Measurements from ENCODE around the gene ZNF639.

ZNF639 gene

DNA sequence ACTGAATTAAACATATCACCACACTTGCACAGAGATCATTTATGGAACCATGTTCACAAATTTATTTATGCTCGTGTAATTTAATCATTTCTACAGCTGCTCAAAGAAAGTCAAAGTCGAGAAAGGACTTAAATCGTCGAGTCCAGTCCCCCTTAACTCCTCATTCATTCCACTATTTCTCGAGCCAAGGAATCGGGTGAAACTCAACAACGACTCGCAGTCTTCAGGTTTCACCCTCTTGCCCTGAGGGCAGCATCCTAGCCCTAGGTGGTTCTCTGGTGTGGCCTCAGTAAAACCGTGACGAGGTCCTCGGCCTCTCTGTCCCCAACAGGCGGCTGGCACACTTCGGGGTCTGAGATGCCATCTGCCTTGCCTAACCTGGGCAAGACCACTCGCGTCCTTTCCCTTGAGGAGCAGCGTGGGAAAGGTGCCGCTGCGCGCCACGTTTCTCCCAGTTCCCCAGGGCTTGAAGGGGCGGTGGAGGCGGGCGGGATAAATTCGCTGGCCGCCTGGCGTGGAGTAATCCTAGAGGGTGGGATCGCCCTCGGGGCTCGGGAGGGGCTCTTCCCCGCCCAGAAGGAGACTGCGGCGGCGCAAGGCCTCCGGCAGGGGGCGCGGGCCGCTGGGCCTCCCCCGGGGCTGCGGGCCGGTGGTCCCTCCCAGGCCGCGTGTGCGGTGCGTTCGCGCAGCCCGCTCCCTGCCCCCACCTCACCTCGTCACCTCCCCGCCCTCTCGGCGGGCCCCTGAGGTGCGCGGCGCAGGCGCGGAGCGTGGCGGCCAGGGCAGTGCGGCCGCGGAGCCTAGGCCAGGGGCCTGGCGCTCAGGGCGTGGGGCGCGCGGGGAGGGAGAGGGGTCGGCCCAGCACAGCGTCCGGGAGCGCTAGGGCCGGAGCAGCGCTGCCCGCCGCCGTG is at the start of gene ZNF639 (continued):
- TF ChIP-seq, protein P1, sequence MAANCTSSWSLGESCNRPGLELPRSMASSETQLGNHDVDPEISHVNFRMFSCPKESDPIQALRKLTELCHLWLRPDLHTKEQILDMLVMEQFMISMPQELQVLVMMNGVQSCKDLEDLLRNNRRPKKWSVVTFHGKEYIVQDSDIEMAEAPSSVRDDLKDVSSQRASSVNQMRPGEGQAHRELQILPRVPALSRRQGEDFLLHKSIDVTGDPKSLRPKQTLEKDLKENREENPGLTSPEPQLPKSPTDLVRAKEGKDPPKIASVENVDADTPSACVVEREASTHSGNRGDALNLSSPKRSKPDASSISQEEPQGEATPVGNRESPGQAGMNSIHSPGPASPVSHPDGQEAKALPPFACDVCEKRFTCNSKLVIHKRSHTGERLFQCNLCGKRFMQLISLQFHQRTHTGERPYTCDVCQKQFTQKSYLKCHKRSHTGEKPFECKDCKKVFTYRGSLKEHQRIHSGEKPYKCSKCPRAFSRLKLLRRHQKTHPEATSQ (tag by site-specific recombination; IDR thresholded peaks at IDR 0.05), result no peak
- TF ChIP-seq ZNF184 (tag by site-specific recombination; IDR thresholded peaks at IDR 0.05), result no peak
- TF ChIP-seq ZBTB1 (tag by site-specific recombination; IDR thresholded peaks at IDR 0.05), result no peak
- peak; percentile 39; the same call in 1 of the 2 replicates for TF ChIP-seq GLIS1 (tag by site-specific recombination; IDR thresholded peaks at IDR 0.05)
- TF ChIP-seq ZNF394 (tag by site-specific recombination; IDR thresholded peaks at IDR 0.05; ENCODE audit: borderline replicate concordance), result peak; percentile 70; the same call in 1 of the 2 replicates
- no peak for TF ChIP-seq ZNF555 (tag by site-specific recombination; conservative IDR thresholded peaks at IDR 0.05)
- TF ChIP-seq SP3 (tag by site-specific recombination; IDR thresholded peaks at IDR 0.05), result peak; percentile 57
- no peak for TF ChIP-seq GLI4 (tag by site-specific recombination; IDR thresholded peaks at IDR 0.05)
- no peak for TF ChIP-seq ZNF350 (tag by site-specific recombination; IDR thresholded peaks at IDR 0.05)
- TF ChIP-seq, protein P2, sequence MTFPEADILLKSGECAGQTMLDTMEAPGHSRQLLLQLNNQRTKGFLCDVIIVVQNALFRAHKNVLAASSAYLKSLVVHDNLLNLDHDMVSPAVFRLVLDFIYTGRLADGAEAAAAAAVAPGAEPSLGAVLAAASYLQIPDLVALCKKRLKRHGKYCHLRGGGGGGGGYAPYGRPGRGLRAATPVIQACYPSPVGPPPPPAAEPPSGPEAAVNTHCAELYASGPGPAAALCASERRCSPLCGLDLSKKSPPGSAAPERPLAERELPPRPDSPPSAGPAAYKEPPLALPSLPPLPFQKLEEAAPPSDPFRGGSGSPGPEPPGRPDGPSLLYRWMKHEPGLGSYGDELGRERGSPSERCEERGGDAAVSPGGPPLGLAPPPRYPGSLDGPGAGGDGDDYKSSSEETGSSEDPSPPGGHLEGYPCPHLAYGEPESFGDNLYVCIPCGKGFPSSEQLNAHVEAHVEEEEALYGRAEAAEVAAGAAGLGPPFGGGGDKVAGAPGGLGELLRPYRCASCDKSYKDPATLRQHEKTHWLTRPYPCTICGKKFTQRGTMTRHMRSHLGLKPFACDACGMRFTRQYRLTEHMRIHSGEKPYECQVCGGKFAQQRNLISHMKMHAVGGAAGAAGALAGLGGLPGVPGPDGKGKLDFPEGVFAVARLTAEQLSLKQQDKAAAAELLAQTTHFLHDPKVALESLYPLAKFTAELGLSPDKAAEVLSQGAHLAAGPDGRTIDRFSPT (tag by site-specific recombination; IDR thresholded peaks at IDR 0.05), result peak; percentile 92
- no peak for TF ChIP-seq ZNF416 (tag by site-specific recombination; IDR thresholded peaks at IDR 0.05)
- TF ChIP-seq ZNF146 (tag by site-specific recombination; IDR thresholded peaks at IDR 0.05), result no peak
- TF ChIP-seq SALL2 (tag by site-specific recombination; IDR thresholded peaks at IDR 0.05; ENCODE audit: borderline replicate concordance), result no peak
- TF ChIP-seq KLF10 (tag by site-specific recombination; IDR thresholded peaks at IDR 0.05), result peak; percentile 55
- peak; percentile 79 for TF ChIP-seq SP7 (tag by site-specific recombination; IDR thresholded peaks at IDR 0.05)
- no peak for TF ChIP-seq ZNF473 (tag by site-specific recombination; IDR thresholded peaks at IDR 0.05)
- TF ChIP-seq YY1 (tag by site-specific recombination; IDR thresholded peaks at IDR 0.05), result no peak
- peak; percentile 75 for TF ChIP-seq ZBTB8A (tag by site-specific recombination; IDR thresholded peaks at IDR 0.05)
- peak; percentile 37; the same call in 1 of the 2 replicates for TF ChIP-seq ZNF398 (tag by site-specific recombination; IDR thresholded peaks at IDR 0.05)
- peak; percentile 74 for TF ChIP-seq ZNF501 (tag by site-specific recombination; IDR thresholded peaks at IDR 0.05)
- no peak for TF ChIP-seq ZNF629 (tag by site-specific recombination; IDR thresholded peaks at IDR 0.05)
- TF ChIP-seq ZNF24 (tag by site-specific recombination; IDR thresholded peaks at IDR 0.05), result no peak
- TF ChIP-seq, protein P3, sequence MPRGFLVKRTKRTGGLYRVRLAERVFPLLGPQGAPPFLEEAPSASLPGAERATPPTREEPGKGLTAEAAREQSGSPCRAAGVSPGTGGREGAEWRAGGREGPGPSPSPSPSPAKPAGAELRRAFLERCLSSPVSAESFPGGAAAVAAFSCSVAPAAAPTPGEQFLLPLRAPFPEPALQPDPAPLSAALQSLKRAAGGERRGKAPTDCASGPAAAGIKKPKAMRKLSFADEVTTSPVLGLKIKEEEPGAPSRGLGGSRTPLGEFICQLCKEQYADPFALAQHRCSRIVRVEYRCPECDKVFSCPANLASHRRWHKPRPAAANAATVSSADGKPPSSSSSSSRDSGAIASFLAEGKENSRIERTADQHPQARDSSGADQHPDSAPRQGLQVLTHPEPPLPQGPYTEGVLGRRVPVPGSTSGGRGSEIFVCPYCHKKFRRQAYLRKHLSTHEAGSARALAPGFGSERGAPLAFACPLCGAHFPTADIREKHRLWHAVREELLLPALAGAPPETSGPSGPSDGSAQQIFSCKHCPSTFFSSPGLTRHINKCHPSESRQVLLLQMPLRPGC (tag by site-specific recombination; IDR thresholded peaks at IDR 0.05), result no peak
- peak; percentile 44 for TF ChIP-seq FEZF1 (tag by site-specific recombination; IDR thresholded peaks at IDR 0.05)
- TF ChIP-seq ZEB2 (tag by site-specific recombination; IDR thresholded peaks at IDR 0.05), result peak; percentile 71; the same call in 1 of the 2 replicates
- no peak for TF ChIP-seq ZNF132 (tag by site-specific recombination; IDR thresholded peaks at IDR 0.05; ENCODE audit: borderline replicate concordance)
- no peak for TF ChIP-seq ZNF510 (tag by site-specific recombination; IDR thresholded peaks at IDR 0.05; ENCODE audit: insufficient replicate concordance)
- TF ChIP-seq ZNF621 (tag by site-specific recombination; IDR thresholded peaks at IDR 0.05), result no peak
- peak; percentile 88 for TF ChIP-seq GLIS2 (tag by site-specific recombination; IDR thresholded peaks at IDR 0.05)
- TF ChIP-seq, protein P4, sequence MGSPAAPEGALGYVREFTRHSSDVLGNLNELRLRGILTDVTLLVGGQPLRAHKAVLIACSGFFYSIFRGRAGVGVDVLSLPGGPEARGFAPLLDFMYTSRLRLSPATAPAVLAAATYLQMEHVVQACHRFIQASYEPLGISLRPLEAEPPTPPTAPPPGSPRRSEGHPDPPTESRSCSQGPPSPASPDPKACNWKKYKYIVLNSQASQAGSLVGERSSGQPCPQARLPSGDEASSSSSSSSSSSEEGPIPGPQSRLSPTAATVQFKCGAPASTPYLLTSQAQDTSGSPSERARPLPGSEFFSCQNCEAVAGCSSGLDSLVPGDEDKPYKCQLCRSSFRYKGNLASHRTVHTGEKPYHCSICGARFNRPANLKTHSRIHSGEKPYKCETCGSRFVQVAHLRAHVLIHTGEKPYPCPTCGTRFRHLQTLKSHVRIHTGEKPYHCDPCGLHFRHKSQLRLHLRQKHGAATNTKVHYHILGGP (tag by site-specific recombination; IDR thresholded peaks at IDR 0.05), result no peak
- no peak for TF ChIP-seq ZNF292 (tag by site-specific recombination; IDR thresholded peaks at IDR 0.05; ENCODE audit: borderline replicate concordance, low read depth)
- TF ChIP-seq REPIN1 (tag by site-specific recombination; IDR thresholded peaks at IDR 0.05; ENCODE audit: low read depth), result no peak
- TF ChIP-seq ZSCAN30 (tag by site-specific recombination; IDR thresholded peaks at IDR 0.05), result peak; percentile 85

Measured in HEK293 (cell line).